ENCODE data around the gene EYA4.

EYA4 gene

DNA sequence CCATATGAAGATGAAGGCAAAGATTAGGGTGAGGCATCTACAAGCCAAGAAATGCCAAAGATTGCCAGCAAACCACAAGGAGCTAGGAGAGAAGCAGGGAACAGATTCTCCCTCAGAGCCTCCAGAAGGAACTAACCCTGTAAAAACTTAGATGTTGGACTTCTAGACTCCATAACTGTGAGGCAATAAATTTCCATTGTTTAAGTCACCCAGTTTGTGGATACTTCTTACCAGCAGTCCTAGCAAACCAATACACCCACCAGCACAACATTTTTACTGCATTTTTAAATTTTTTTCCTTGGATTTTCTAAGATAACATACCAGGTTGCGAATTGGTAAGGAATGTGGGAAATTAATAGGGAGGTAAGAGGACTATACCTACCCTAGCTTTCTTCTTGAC is 47.8 kb upstream of the EYA4 start (continued):
- TF ChIP-seq ZNF280D (tag by site-specific recombination; IDR thresholded peaks at IDR 0.05) (no peak), ZNF423 (tag by site-specific recombination; IDR thresholded peaks at IDR 0.05) (no peak), ZSCAN23 (tag by site-specific recombination; IDR thresholded peaks at IDR 0.05) (no peak), GLI4 (tag by site-specific recombination; IDR thresholded peaks at IDR 0.05) (no peak), MYNN (tag by site-specific recombination; IDR thresholded peaks at IDR 0.05; ENCODE audit: borderline replicate concordance) (no peak)

DNA sequence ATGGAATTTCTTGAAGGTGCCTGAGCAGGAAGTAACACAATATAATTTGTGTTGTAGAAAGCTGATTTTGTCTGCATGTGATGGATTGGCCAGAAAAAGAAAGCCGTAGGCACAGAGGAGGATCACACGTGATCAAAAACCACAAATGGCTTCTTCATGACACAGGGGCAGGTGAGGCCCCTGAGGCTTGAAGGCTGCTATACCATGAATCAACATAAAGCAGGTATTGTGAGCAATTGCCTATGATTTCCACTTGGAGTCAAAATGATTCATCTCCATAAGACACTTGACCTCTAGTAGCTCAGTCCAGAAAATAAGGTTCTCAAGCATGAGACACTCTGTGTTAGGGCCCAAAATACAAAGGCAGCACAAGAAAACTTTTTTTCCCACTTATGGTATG is 42.4 kb upstream of the EYA4 start:
- TF ChIP-seq ZNF350 (tag by site-specific recombination; IDR thresholded peaks at IDR 0.05) (0 out of 2 replicates have a peak, but pooled peaks have one; percentile 24), ZNF112 (tag by site-specific recombination; IDR thresholded peaks at IDR 0.05) (no peak)
- H3K36me3 ChIP-seq (ENCODE audit: control insufficient read depth in 2 of 2, insufficient read depth in 1 of 2, low read length in 2 of 2) = no peaks in the 10 kb centered on the region
- H3K4me3 ChIP-seq (ENCODE audit: low read depth, low read length) = no peak overlapping the region
- ChIA-PET CTCF (interaction anchor here (0.6 to 1.1 kb wide), 3 partner anchors 14 to 394 kb away, joined by 3 read pairs; no protein-coding TSS in a partner anchor), POLR2A (no interaction called here)
- no peaks in the 10 kb centered on the region; the same call in 1 of the 2 replicates for H3K4me1 ChIP-seq (ENCODE audit: control insufficient read depth, insufficient read depth, low read length)
- no peak overlapping the region for H3K27ac ChIP-seq (ENCODE audit: extremely low read depth, low read depth, low read length)
- 0 out of 2 replicates have a peak, but pooled peaks cover 3% of the 10 kb centered on the region for H3K9me3 ChIP-seq (ENCODE audit: control insufficient read depth, insufficient read depth, low read depth, low read length)

- ChIA-PET CTCF (interaction anchor here (0.6 to 0.9 kb wide), 2 partner anchors 12 to 62 kb away, joined by 3 to 7 read pairs; no protein-coding TSS in a partner anchor), POLR2A (no interaction called here)
- H3K4me1 ChIP-seq (ENCODE audit: control insufficient read depth, insufficient read depth, low read length) = no peaks in the 10 kb centered on the region; the same call in 1 of the 2 replicates
- no peak for TF ChIP-seq FEZF1 (tag by site-specific recombination; IDR thresholded peaks at IDR 0.05)
- TF ChIP-seq KLF8 (tag by site-specific recombination; IDR thresholded peaks at IDR 0.05) = no peak
- no peak for TF ChIP-seq ZNF350 (tag by site-specific recombination; IDR thresholded peaks at IDR 0.05)
- TF ChIP-seq ZNF544 (tag by site-specific recombination; IDR thresholded peaks at IDR 0.05) = no peak
- no peak for TF ChIP-seq ZNF214 (tag by site-specific recombination; IDR thresholded peaks at IDR 0.05; ENCODE audit: borderline replicate concordance)
- TF ChIP-seq KLF17 (tag by site-specific recombination; IDR thresholded peaks at IDR 0.05) = no peak
- TF ChIP-seq ZNF274 (IDR thresholded peaks at IDR 0.05; ENCODE audit: low read length) = no peak
- no peak for TF ChIP-seq ZNF274 (tag by site-specific recombination; IDR thresholded peaks at IDR 0.05; ENCODE audit: borderline replicate concordance)
- TF ChIP-seq ZNF558 (tag by site-specific recombination; IDR thresholded peaks at IDR 0.05) = no peak
- TF ChIP-seq ZNF140 (tag by site-specific recombination; IDR thresholded peaks at IDR 0.05) = no peak
- TF ChIP-seq ZNF660 (tag by site-specific recombination; IDR thresholded peaks at IDR 0.05) = no peak
- TF ChIP-seq, protein P1, sequence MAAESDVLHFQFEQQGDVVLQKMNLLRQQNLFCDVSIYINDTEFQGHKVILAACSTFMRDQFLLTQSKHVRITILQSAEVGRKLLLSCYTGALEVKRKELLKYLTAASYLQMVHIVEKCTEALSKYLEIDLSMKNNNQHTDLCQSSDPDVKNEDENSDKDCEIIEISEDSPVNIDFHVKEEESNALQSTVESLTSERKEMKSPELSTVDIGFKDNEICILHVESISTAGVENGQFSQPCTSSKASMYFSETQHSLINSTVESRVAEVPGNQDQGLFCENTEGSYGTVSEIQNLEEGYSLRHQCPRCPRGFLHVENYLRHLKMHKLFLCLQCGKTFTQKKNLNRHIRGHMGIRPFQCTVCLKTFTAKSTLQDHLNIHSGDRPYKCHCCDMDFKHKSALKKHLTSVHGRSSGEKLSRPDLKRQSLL (tag by site-specific recombination; IDR thresholded peaks at IDR 0.05) = no peak
- TF ChIP-seq ZNF664 (tag by site-specific recombination; IDR thresholded peaks at IDR 0.05) = no peak
- no peak for TF ChIP-seq IKZF3 (tag by site-specific recombination; IDR thresholded peaks at IDR 0.05)
- no peak for TF ChIP-seq ZIC2 (tag by site-specific recombination; IDR thresholded peaks at IDR 0.05)
- no peak for TF ChIP-seq ZNF416 (tag by site-specific recombination; IDR thresholded peaks at IDR 0.05)
- TF ChIP-seq ZNF2 (tag by site-specific recombination; IDR thresholded peaks at IDR 0.05) = no peak
- TF ChIP-seq, protein P2, sequence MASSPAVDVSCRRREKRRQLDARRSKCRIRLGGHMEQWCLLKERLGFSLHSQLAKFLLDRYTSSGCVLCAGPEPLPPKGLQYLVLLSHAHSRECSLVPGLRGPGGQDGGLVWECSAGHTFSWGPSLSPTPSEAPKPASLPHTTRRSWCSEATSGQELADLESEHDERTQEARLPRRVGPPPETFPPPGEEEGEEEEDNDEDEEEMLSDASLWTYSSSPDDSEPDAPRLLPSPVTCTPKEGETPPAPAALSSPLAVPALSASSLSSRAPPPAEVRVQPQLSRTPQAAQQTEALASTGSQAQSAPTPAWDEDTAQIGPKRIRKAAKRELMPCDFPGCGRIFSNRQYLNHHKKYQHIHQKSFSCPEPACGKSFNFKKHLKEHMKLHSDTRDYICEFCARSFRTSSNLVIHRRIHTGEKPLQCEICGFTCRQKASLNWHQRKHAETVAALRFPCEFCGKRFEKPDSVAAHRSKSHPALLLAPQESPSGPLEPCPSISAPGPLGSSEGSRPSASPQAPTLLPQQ (tag by site-specific recombination; IDR thresholded peaks at IDR 0.05) = no peak
- no peak overlapping the region for H3K27ac ChIP-seq (ENCODE audit: extremely low read depth, low read depth, low read length)
- H3K36me3 ChIP-seq (ENCODE audit: control insufficient read depth in 2 of 2, insufficient read depth in 1 of 2, low read length in 2 of 2) = no peaks in the 10 kb centered on the region
- no peaks in the 10 kb centered on the region; the same call in 1 of the 2 replicates for H3K9me3 ChIP-seq (ENCODE audit: control insufficient read depth, insufficient read depth, low read depth, low read length)
- H3K4me3 ChIP-seq (ENCODE audit: low read depth, low read length) = no peak overlapping the region
These were observed 39.9 kb upstream of the EYA4 start for GRCh38 chr6:133201231-133201630.
